SK-N-SH treated with all-trans-retinoic acid at 6 μM for 48 hours (cell line): Measurements from ENCODE around the gene IL15RA.

ENCODE experiments used
- ATAC-seq: fragments of 200-7000 bp; cut with Tn5 transposase; 3 replicates; pipeline ENCODE4 v1.9.1; 2020; ENCODE audit warnings: mild to moderate bottlenecking, moderate library complexity
- ARNTL ChIP-seq: fragments of 450-650 bp; formaldehyde crosslinking; IDR thresholded peaks from 2 replicates; pipeline ENCODE4 v1.5.0; 2020; ENCODE audit warnings: low read depth, mild to moderate bottlenecking, moderate library complexity, borderline replicate concordance
- BACH2 ChIP-seq: fragments of 250-450 bp; sonication (Bioruptor Pico); IDR thresholded peaks from 2 replicates; pipeline ENCODE4 v1.9.0; 2021; ENCODE audit warnings: mild to moderate bottlenecking, borderline replicate concordance
- CREB5 ChIP-seq: fragments of 250-450 bp; sonication (Bioruptor Pico); IDR thresholded peaks from 2 replicates; pipeline ENCODE4 v1.5.1; 2020; ENCODE audit warnings: low read depth, mild to moderate bottlenecking, moderate library complexity
- CSDC2 ChIP-seq: fragments of 250-450 bp; sonication (Bioruptor Pico); IDR thresholded peaks from 2 replicates; pipeline ENCODE4 v1.5.0; 2020; ENCODE audit warnings: mild to moderate bottlenecking, moderate library complexity
- ESRRG ChIP-seq: fragments of 250-450 bp; sonication (Bioruptor Pico); IDR thresholded peaks from 2 replicates; pipeline ENCODE4 v1.6.1; 2021; ENCODE audit warnings: mild to moderate bottlenecking
- GLIS3 ChIP-seq: fragments of 250-450 bp; sonication (Bioruptor Pico); IDR thresholded peaks from 2 replicates; pipeline ENCODE4 v1.5.0; 2020; ENCODE audit warnings: mild to moderate bottlenecking, moderate library complexity
- ISL1 ChIP-seq: fragments of 250-450 bp; sonication (Bioruptor Pico); IDR thresholded peaks from 2 replicates; pipeline ENCODE4 v2.1.2; 2022; ENCODE audit warnings: mild to moderate bottlenecking, moderate library complexity
- OSR1 ChIP-seq: fragments of 250-450 bp; sonication (Bioruptor Pico); IDR thresholded peaks from 2 replicates; pipeline ENCODE4 v1.8.0; 2022; ENCODE audit warnings: moderate library complexity, mild to moderate bottlenecking, inconsistent platforms
- PPARA ChIP-seq: fragments of 250-450 bp; sonication (Bioruptor Pico); IDR thresholded peaks from 2 replicates; pipeline ENCODE4 v1.5.0; 2020; ENCODE audit warnings: mild to moderate bottlenecking, borderline replicate concordance
- RARB ChIP-seq: fragments of 250-450 bp; sonication (Bioruptor Pico); IDR thresholded peaks from 2 replicates; pipeline ENCODE4 v1.8.0; 2021; ENCODE audit warnings: mild to moderate bottlenecking, moderate library complexity
- SNAI2 ChIP-seq: fragments of 250-450 bp; sonication (Bioruptor Pico); IDR thresholded peaks from 2 replicates; pipeline ENCODE4 v1.5.0; 2020; ENCODE audit warnings: mild to moderate bottlenecking, moderate library complexity
- TCF4 ChIP-seq: fragments of 250-450 bp; sonication (Bioruptor Pico); IDR thresholded peaks from 2 replicates; pipeline ENCODE4 v1.8.0; 2021; ENCODE audit warnings: mild to moderate bottlenecking, moderate library complexity, borderline replicate concordance
- TOX ChIP-seq: fragments of 250-450 bp; sonication (Bioruptor Pico); IDR thresholded peaks from 2 replicates; pipeline ENCODE4 v1.8.0; 2021; ENCODE audit warnings: mild to moderate bottlenecking, moderate library complexity, borderline replicate concordance
- ZC3H10 ChIP-seq: fragments of 250-450 bp; sonication (Bioruptor Pico); IDR thresholded peaks from 2 replicates; pipeline ENCODE4 v1.5.1; 2021; ENCODE audit warnings: mild to moderate bottlenecking, moderate library complexity
- ZFP3 ChIP-seq: fragments of 250-450 bp; sonication (Bioruptor Pico); IDR thresholded peaks from 2 replicates; pipeline ENCODE4 v1.5.0; 2020; ENCODE audit warnings: mild to moderate bottlenecking, moderate library complexity
- ZFP30 ChIP-seq: fragments of 450-650 bp; formaldehyde crosslinking; IDR thresholded peaks from 2 replicates; pipeline ENCODE4 v1.5.0; 2022; ENCODE audit warnings: mild to moderate bottlenecking, moderate library complexity
- ZNF565 ChIP-seq: fragments of 450-650 bp; formaldehyde crosslinking; conservative IDR thresholded peaks from 2 replicates; pipeline ENCODE4 v1.5.0; 2020; ENCODE audit warnings: low read depth, mild to moderate bottlenecking, moderate library complexity
- ZNF70 ChIP-seq: fragments of 450-650 bp; formaldehyde crosslinking; IDR thresholded peaks from 2 replicates; pipeline ENCODE4 v1.5.0; 2020; ENCODE audit warnings: mild to moderate bottlenecking, moderate library complexity
- ZNF8 ChIP-seq: fragments of 450-650 bp; formaldehyde crosslinking; IDR thresholded peaks from 2 replicates; pipeline ENCODE4 v1.5.0; 2020; ENCODE audit warnings: mild to moderate bottlenecking, moderate library complexity
- TF ChIP-seq, protein P1 (sequence below): fragments of 250-450 bp; sonication (Bioruptor Pico); IDR thresholded peaks from 2 replicates; pipeline ENCODE4 v1.8.0; 2020; ENCODE audit warnings: mild to moderate bottlenecking, moderate library complexity, borderline replicate concordance
- TF ChIP-seq, protein P2 (sequence below): fragments of 250-450 bp; sonication (Bioruptor Pico); IDR thresholded peaks from 2 replicates; pipeline ENCODE4 v1.5.0; 2020; ENCODE audit warnings: mild to moderate bottlenecking, moderate library complexity
- TF ChIP-seq, protein P3 (sequence below): fragments of 250-450 bp; sonication (Bioruptor Pico); IDR thresholded peaks from 2 replicates; pipeline ENCODE4 v1.5.1; 2021; ENCODE audit warnings: mild to moderate bottlenecking, moderate library complexity
- TF ChIP-seq, protein P4 (sequence below): fragments of 250-450 bp; sonication (Bioruptor Pico); IDR thresholded peaks from 2 replicates; pipeline ENCODE4 v1.8.0; 2021; ENCODE audit warnings: low read depth, mild to moderate bottlenecking, moderate library complexity, borderline replicate concordance

The IL15RA gene

DNA sequence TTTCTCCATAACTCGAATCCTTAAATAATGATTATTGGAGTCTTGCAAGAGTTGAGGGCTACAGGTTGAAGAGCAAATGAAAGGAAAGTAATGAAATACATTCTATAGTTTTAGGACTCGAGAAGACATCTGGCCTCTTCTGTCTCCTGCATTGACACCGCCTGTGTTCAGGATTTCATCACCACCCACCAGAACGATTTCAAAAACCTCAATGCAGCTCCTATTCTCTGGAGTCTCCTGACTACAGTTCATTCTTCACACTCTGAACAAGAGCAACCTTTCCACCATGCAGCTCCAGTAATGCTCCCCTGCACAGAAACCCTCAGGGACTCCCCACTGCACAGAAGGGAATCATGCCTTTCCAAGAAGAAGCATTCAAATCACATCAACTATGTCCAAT lies 5.5 kb downstream of the IL15RA start (continued):
- TF ChIP-seq, protein P1, sequence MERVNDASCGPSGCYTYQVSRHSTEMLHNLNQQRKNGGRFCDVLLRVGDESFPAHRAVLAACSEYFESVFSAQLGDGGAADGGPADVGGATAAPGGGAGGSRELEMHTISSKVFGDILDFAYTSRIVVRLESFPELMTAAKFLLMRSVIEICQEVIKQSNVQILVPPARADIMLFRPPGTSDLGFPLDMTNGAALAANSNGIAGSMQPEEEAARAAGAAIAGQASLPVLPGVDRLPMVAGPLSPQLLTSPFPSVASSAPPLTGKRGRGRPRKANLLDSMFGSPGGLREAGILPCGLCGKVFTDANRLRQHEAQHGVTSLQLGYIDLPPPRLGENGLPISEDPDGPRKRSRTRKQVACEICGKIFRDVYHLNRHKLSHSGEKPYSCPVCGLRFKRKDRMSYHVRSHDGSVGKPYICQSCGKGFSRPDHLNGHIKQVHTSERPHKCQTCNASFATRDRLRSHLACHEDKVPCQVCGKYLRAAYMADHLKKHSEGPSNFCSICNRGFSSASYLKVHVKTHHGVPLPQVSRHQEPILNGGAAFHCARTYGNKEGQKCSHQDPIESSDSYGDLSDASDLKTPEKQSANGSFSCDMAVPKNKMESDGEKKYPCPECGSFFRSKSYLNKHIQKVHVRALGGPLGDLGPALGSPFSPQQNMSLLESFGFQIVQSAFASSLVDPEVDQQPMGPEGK = no peak
- no peak for TF ChIP-seq ZC3H10 (CRISPR knock-in tag)
- TF ChIP-seq, all 23 proteins: peak for 0

DNA sequence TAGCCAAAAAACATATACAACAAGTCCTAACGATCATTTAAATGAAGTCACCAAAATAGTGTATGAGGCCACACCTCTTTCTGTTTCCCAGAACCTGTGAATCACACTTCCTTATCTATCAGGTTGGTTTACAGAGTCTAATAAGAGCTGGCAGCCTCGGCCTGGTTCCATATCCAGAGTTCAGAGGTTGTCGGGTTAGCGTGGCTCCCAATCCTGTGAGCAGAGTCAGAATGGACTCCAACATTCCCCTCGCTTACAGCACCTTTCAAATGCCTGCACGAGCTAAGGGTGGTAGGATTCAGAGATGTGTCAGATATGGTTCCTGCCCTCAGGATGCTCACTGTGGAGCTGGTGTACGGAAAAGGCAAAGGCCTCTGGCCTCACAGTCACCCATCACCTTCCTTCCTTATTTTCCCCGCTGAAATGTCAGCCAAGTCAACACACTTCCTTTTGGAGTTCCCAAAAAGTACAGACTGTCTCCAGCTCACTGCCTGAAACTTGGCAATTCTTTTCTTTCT lies 6.0 kb downstream of the IL15RA start:
- TF ChIP-seq ISL1 (CRISPR knock-in tag) = no peak
- no peak for TF ChIP-seq BACH2 (CRISPR knock-in tag)
- no peak for TF ChIP-seq CSDC2 (CRISPR knock-in tag)
- TF ChIP-seq TCF4 (CRISPR knock-in tag) = no peak
- no peak for TF ChIP-seq ARNTL (CRISPR knock-in tag)
- TF ChIP-seq ZFP3 = no peak
- TF ChIP-seq ZFP30 (CRISPR knock-in tag) = no peak
- no peak for TF ChIP-seq CREB5 (CRISPR knock-in tag)
- TF ChIP-seq ZNF8 (CRISPR knock-in tag) = no peak
- TF ChIP-seq, protein P2, sequence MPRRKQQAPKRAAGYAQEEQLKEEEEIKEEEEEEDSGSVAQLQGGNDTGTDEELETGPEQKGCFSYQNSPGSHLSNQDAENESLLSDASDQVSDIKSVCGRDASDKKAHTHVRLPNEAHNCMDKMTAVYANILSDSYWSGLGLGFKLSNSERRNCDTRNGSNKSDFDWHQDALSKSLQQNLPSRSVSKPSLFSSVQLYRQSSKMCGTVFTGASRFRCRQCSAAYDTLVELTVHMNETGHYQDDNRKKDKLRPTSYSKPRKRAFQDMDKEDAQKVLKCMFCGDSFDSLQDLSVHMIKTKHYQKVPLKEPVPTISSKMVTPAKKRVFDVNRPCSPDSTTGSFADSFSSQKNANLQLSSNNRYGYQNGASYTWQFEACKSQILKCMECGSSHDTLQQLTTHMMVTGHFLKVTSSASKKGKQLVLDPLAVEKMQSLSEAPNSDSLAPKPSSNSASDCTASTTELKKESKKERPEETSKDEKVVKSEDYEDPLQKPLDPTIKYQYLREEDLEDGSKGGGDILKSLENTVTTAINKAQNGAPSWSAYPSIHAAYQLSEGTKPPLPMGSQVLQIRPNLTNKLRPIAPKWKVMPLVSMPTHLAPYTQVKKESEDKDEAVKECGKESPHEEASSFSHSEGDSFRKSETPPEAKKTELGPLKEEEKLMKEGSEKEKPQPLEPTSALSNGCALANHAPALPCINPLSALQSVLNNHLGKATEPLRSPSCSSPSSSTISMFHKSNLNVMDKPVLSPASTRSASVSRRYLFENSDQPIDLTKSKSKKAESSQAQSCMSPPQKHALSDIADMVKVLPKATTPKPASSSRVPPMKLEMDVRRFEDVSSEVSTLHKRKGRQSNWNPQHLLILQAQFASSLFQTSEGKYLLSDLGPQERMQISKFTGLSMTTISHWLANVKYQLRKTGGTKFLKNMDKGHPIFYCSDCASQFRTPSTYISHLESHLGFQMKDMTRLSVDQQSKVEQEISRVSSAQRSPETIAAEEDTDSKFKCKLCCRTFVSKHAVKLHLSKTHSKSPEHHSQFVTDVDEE (CRISPR knock-in tag) = no peak
- TF ChIP-seq, protein P1 = no peak
- TF ChIP-seq, protein P3, sequence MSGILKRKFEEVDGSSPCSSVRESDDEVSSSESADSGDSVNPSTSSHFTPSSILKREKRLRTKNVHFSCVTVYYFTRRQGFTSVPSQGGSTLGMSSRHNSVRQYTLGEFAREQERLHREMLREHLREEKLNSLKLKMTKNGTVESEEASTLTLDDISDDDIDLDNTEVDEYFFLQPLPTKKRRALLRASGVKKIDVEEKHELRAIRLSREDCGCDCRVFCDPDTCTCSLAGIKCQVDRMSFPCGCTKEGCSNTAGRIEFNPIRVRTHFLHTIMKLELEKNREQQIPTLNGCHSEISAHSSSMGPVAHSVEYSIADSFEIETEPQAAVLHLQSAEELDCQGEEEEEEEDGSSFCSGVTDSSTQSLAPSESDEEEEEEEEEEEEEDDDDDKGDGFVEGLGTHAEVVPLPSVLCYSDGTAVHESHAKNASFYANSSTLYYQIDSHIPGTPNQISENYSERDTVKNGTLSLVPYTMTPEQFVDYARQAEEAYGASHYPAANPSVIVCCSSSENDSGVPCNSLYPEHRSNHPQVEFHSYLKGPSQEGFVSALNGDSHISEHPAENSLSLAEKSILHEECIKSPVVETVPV (CRISPR knock-in tag) = no peak
- TF ChIP-seq ZNF565 = no peak
- no peak for TF ChIP-seq ESRRG (CRISPR knock-in tag)
- TF ChIP-seq ZNF70 = no peak
- no peak for TF ChIP-seq GLIS3
- no peak for TF ChIP-seq SNAI2 (CRISPR knock-in tag)
- TF ChIP-seq TOX (CRISPR knock-in tag) = no peak
- no peak for TF ChIP-seq PPARA (CRISPR knock-in tag)
- ATAC-seq = no peak

DNA sequence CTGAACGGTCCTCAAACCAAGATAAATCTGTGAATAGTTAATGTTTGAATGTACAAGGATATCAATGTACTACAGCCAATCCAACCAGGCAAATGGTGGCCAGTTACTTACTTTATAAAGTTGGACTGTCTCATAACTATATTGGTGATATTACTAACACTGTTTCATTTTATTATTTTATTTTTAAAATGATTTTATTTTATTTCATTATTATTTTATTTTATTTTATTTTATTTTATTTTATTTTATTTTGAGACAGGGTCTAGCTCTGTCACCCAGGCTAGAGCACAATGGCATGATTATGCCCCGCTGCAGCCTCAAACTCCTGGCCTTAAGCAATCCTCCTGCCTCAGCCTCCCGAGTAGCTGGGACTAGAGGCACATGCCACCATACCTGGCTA lies 6.8 kb downstream of the IL15RA start:
- TF ChIP-seq RARB (CRISPR knock-in tag) (no peak), ARNTL (CRISPR knock-in tag) (no peak), ZNF8 (CRISPR knock-in tag) (no peak), SNAI2 (CRISPR knock-in tag) (no peak), GLIS3 (no peak), CSDC2 (CRISPR knock-in tag) (no peak), ZFP30 (CRISPR knock-in tag) (no peak), TOX (CRISPR knock-in tag) (no peak), ESRRG (CRISPR knock-in tag) (no peak), ZC3H10 (CRISPR knock-in tag) (no peak), OSR1 (no peak), ZFP3 (no peak), TCF4 (CRISPR knock-in tag) (no peak), ZNF70 (no peak)
- TF ChIP-seq, protein P3 (CRISPR knock-in tag) = no peak
- TF ChIP-seq, protein P4, sequence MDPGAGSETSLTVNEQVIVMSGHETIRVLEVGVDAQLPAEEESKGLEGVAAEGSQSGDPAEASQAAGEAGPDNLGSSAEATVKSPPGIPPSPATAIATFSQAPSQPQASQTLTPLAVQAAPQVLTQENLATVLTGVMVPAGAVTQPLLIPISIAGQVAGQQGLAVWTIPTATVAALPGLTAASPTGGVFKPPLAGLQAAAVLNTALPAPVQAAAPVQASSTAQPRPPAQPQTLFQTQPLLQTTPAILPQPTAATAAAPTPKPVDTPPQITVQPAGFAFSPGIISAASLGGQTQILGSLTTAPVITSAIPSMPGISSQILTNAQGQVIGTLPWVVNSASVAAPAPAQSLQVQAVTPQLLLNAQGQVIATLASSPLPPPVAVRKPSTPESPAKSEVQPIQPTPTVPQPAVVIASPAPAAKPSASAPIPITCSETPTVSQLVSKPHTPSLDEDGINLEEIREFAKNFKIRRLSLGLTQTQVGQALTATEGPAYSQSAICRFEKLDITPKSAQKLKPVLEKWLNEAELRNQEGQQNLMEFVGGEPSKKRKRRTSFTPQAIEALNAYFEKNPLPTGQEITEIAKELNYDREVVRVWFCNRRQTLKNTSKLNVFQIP = no peak
- no peak for ATAC-seq
